Measurements from ENCODE around the gene LLGL2.

DNA sequence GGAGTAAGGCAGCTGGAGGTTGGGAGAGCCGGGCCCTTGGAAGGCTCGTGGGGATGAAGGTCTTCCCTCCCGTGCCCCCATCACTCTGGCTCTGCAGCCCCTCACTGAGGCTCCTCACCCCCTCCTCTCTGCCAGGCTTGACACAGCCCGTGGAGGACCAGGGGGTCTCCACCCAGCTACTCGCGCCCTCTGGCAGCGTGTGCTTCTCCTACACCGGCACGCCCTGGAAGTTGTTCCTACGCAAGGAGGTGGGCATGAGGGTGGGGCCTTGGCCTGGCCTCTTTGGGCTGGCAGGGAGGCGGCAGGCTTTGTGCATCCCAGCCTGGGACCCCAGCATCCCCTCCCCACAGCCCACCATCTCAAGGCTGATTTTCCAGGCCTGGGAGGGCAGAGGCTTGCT lies 92.2 kb downstream of the LLGL2 start:
- TF ChIP-seq, protein P1, sequence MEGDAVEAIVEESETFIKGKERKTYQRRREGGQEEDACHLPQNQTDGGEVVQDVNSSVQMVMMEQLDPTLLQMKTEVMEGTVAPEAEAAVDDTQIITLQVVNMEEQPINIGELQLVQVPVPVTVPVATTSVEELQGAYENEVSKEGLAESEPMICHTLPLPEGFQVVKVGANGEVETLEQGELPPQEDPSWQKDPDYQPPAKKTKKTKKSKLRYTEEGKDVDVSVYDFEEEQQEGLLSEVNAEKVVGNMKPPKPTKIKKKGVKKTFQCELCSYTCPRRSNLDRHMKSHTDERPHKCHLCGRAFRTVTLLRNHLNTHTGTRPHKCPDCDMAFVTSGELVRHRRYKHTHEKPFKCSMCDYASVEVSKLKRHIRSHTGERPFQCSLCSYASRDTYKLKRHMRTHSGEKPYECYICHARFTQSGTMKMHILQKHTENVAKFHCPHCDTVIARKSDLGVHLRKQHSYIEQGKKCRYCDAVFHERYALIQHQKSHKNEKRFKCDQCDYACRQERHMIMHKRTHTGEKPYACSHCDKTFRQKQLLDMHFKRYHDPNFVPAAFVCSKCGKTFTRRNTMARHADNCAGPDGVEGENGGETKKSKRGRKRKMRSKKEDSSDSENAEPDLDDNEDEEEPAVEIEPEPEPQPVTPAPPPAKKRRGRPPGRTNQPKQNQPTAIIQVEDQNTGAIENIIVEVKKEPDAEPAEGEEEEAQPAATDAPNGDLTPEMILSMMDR (IDR thresholded peaks at IDR 0.05), result no peak
- no peak for TF ChIP-seq POLR2AphosphoS5 (IDR thresholded peaks at IDR 0.05)
- TF ChIP-seq POLR2A (IDR thresholded peaks at IDR 0.05), result no peak
- TF ChIP-seq EP300 (IDR thresholded peaks at IDR 0.05), result no peak

Measured in stomach (tissue), 4 donors.